ENCODE measurements around the gene COPB1. TPM values are rescaled to one million over a fixed set of nuclear protein-coding genes. Genes with fewer than 3 reads are reported as not detected.

COPB1 gene
- total RNA-seq, 4 donors from 2014 or later = 73.3 to 279 (median 94.8) TPM

- Histone ChIP-seq H3K4me1 (no peaks in the 10 kb centered on the region), H3K9me3 (no peaks in the 10 kb centered on the region), H3K27ac (no peak overlapping the region), H3K4me3 (no peak overlapping the region), H3K36me3 (no peaks in the 10 kb centered on the region), H3K27me3 (no peaks in the 10 kb centered on the region)
- no peak for DNase-seq
- intact Hi-C loops (cut with DNase I; ENCODE audit: low total_unique reads) = no loop called here
- no peak for TF ChIP-seq CTCF (IDR thresholded peaks at IDR 0.05)
- no peak for TF ChIP-seq POLR2A (IDR thresholded peaks at IDR 0.05)
Observed at GRCh38 chr11:14543260-14543659, 43.6 kb upstream of the COPB1 start.

- TF ChIP-seq CTCF (IDR thresholded peaks at IDR 0.05) (no peak), POLR2A (IDR thresholded peaks at IDR 0.05) (no peak)
- Histone ChIP-seq H3K27ac (no peak overlapping the region), H3K27me3 (no peaks in the 10 kb centered on the region), H3K4me3 (no peak overlapping the region), H3K36me3 (no peaks in the 10 kb centered on the region), H3K9me3 (no peaks in the 10 kb centered on the region), H3K4me1 (no peaks in the 10 kb centered on the region)
- DNase-seq = no peak
- intact Hi-C loops (cut with DNase I; ENCODE audit: low total_unique reads) = no loop called here
Observed at GRCh38 chr11:14542324-14542723, 42.7 kb upstream of the COPB1 start.

GRCh38 chr11:14541192-14541947 is 41.8 kb upstream of the COPB1 start:
- Histone ChIP-seq H3K9me3 (no peaks in the 10 kb centered on the region), H3K36me3 (no peaks in the 10 kb centered on the region), H3K4me1 (no peaks in the 10 kb centered on the region), H3K4me3 (no peak overlapping the region), H3K27ac (no peak overlapping the region), H3K27me3 (no peaks in the 10 kb centered on the region)
- DNase-seq = no peak
- intact Hi-C loops (cut with DNase I; ENCODE audit: low total_unique reads) = no loop called here
- no peak for TF ChIP-seq CTCF (IDR thresholded peaks at IDR 0.05)
- TF ChIP-seq POLR2A (IDR thresholded peaks at IDR 0.05) = no peak

- DNase-seq = no peak
- Histone ChIP-seq H3K4me3 (no peak overlapping the region), H3K36me3 (no peaks in the 10 kb centered on the region), H3K4me1 (no peaks in the 10 kb centered on the region), H3K27ac (no peak overlapping the region), H3K27me3 (no peaks in the 10 kb centered on the region), H3K9me3 (no peaks in the 10 kb centered on the region)
- no peak for TF ChIP-seq POLR2A (IDR thresholded peaks at IDR 0.05)
- no peak for TF ChIP-seq CTCF (IDR thresholded peaks at IDR 0.05)
- intact Hi-C loops (cut with DNase I; ENCODE audit: low total_unique reads) = no loop called here
Observed at GRCh38 chr11:14539982-14540421, 40.4 kb upstream of the COPB1 start.

- no peaks in the 10 kb centered on the region for H3K9me3 ChIP-seq
- H3K4me3 ChIP-seq = no peak overlapping the region
- no peak overlapping the region for H3K27ac ChIP-seq
- H3K27me3 ChIP-seq = no peaks in the 10 kb centered on the region
- intact Hi-C loops (cut with DNase I; ENCODE audit: low total_unique reads) = no loop called here
- no peaks in the 10 kb centered on the region for H3K36me3 ChIP-seq
- TF ChIP-seq CTCF (IDR thresholded peaks at IDR 0.05) (no peak), POLR2A (IDR thresholded peaks at IDR 0.05) (no peak)
- no peaks in the 10 kb centered on the region for H3K4me1 ChIP-seq
- no peak for DNase-seq
Observed at GRCh38 chr11:14538926-14539554, 39.4 kb upstream of the COPB1 start.

All from uterus (tissue), 4 donors.